DND-41 (cell line): Measurements from ENCODE around the gene AFF3.

Experiments
- ATAC-seq: fragments of 200-7000 bp; cut with Tn5 transposase; 3 replicates; pipeline ENCODE4 v1.9.1; 2021; ENCODE audit warnings: low read depth; ENCODE audit not compliant: insufficient read depth
- DNase-seq: peaks from one replicate; pipeline ENCODE4 v3.0.0-alpha.2; 2020
- H2AFZ ChIP-seq: 2 replicates; pipeline ENCODE4 v1.6.0; 2012; ENCODE audit warnings: low read depth, low read length
- H3K27ac ChIP-seq: 2 replicates; pipeline ENCODE4 v1.5.1; 2012; ENCODE audit warnings: low read length, inconsistent platforms
- H3K27me3 ChIP-seq: fragments of 200-600 bp; sonication (generic); 2 replicates; pipeline ENCODE4 v1.6.0; 2012; ENCODE audit warnings: low read length, mild to moderate bottlenecking, inconsistent platforms; ENCODE audit not compliant: insufficient read depth, poor library complexity
- H3K36me3 ChIP-seq: 2 replicates; pipeline ENCODE4 v1.5.1; 2012; ENCODE audit warnings: low read length, inconsistent platforms; ENCODE audit not compliant: insufficient read depth
- H3K4me1 ChIP-seq: 2 replicates; pipeline ENCODE4 v1.5.1; 2012; ENCODE audit warnings: mild to moderate bottlenecking, low read length; ENCODE audit not compliant: insufficient read depth
- H3K4me2 ChIP-seq: 2 replicates; pipeline ENCODE4 v1.6.0; 2012; ENCODE audit warnings: mild to moderate bottlenecking, moderate library complexity, low read length, inconsistent platforms; ENCODE audit not compliant: insufficient read depth
- H3K4me3 ChIP-seq, 2 experiments: fragments of 200-600 bp in 1 of 2; shearing (Covaris generic) in 1 of 2; 2 replicates each; pipeline ENCODE4 v1.5.1; 2012 to 2016; ENCODE audit warnings: inconsistent platforms in 2 of 2, low read length in 2 of 2, mild to moderate bottlenecking in 2 of 2, low read depth in 1 of 2, moderate library complexity in 1 of 2
- H3K79me2 ChIP-seq: 2 replicates; pipeline ENCODE4 v1.6.0; 2012; ENCODE audit warnings: low read length, inconsistent platforms; ENCODE audit not compliant: insufficient read depth
- H3K9ac ChIP-seq: 2 replicates; pipeline ENCODE4 v1.6.0; 2012; ENCODE audit warnings: low read depth, mild to moderate bottlenecking, inconsistent platforms, low read length, moderate library complexity
- H3K9me3 ChIP-seq: 2 replicates; pipeline ENCODE4 v1.5.1; 2012; ENCODE audit warnings: low read length, moderate library complexity, mild to moderate bottlenecking, inconsistent platforms; ENCODE audit not compliant: insufficient read depth, severe bottlenecking
- H4K20me1 ChIP-seq: 2 replicates; pipeline ENCODE4 v1.6.0; 2012; ENCODE audit warnings: low read length; ENCODE audit not compliant: insufficient read depth
- CTCF ChIP-seq: IDR thresholded peaks from 2 replicates; pipeline ENCODE4 v1.5.1; 2012; ENCODE audit warnings: borderline replicate concordance, low read length, moderate library complexity, mild to moderate bottlenecking; ENCODE audit not compliant: poor library complexity, severe bottlenecking; ENCODE audit errors: extremely low read depth
- EZH2 ChIP-seq: IDR thresholded peaks from 3 replicates; pipeline ENCODE4 v1.6.1; 2012; ENCODE audit warnings: borderline replicate concordance, low read depth, mild to moderate bottlenecking, moderate library complexity, low read length, inconsistent platforms; ENCODE audit not compliant: severe bottlenecking

The AFF3 gene

GRCh38 chr2:99643787-99644418 lies 498.5 kb downstream of the AFF3 start:
- H3K27me3 ChIP-seq = no peaks in the 10 kb centered on the region
- DNase-seq = no peak
- no peak overlapping the region for H3K4me3 ChIP-seq
- H3K9me3 ChIP-seq = no peaks in the 10 kb centered on the region
- TF ChIP-seq EZH2 (no peak), CTCF (no peak)
- no peak overlapping the region for H3K4me2 ChIP-seq
- H3K27ac ChIP-seq = no peak overlapping the region
- peaks cover 6% of the 10 kb centered on the region; the same call in 1 of the 2 replicates for H3K36me3 ChIP-seq
- no peaks in the 10 kb centered on the region for H4K20me1 ChIP-seq
- H3K79me2 ChIP-seq = no peaks in the 10 kb centered on the region
- no peak for ATAC-seq
- no peak overlapping the region for H3K9ac ChIP-seq
- H2AFZ ChIP-seq = no peak overlapping the region
- no peaks in the 10 kb centered on the region for H3K4me1 ChIP-seq

- Histone ChIP-seq H3K4me3 (no peak overlapping the region), H3K27me3 (no peaks in the 10 kb centered on the region), H3K27ac (no peak overlapping the region), H3K36me3 (no peaks in the 10 kb centered on the region), H3K4me2 (no peak overlapping the region), H4K20me1 (no peaks in the 10 kb centered on the region), H3K9me3 (no peaks in the 10 kb centered on the region), H3K79me2 (no peaks in the 10 kb centered on the region), H3K9ac (no peak overlapping the region), H2AFZ (no peak overlapping the region), H3K4me1 (peaks cover 8% of the 10 kb centered on the region)
- no peak for ATAC-seq
- no peak for TF ChIP-seq CTCF
- TF ChIP-seq EZH2 = no peak
- no peak for DNase-seq
Measured at GRCh38 chr2:99641999-99642398, 500.4 kb downstream of the AFF3 start.

- H3K79me2 ChIP-seq = no peaks in the 10 kb centered on the region
- DNase-seq (no peak), ATAC-seq (no peak)
- no peak overlapping the region for H3K4me2 ChIP-seq
- no peaks in the 10 kb centered on the region for H4K20me1 ChIP-seq
- H3K27ac ChIP-seq = no peak overlapping the region
- no peaks in the 10 kb centered on the region for H3K9me3 ChIP-seq
- no peak overlapping the region for H3K9ac ChIP-seq
- H3K27me3 ChIP-seq = no peaks in the 10 kb centered on the region
- no peaks in the 10 kb centered on the region for H3K36me3 ChIP-seq
- no peak for TF ChIP-seq EZH2
- TF ChIP-seq CTCF = no peak
- H3K4me1 ChIP-seq = peaks cover 8% of the 10 kb centered on the region
- H3K4me3 ChIP-seq = no peak overlapping the region
- no peak overlapping the region for H2AFZ ChIP-seq
Measured at GRCh38 chr2:99640635-99641151, 501.7 kb downstream of the AFF3 start.

DNA sequence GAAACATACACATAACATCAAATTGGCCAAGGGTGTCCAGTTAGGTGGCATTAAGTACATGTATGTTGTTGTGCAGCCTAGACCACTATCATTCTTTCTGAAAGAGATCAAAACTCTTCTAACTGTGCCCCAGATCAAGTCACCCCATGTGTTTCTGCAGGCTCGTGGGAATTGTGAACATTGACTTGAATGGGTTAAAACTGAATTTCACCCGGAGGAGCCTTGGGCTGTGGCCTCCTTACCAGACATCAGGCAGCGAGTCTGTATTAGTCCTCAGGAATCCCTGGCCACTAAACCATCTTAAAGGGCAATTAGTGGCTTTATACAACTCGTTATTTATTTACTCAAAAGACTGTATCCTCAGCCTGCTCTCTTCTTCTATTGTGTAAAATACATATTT lies 503.6 kb downstream of the AFF3 start:
- no peak overlapping the region for H3K9ac ChIP-seq

More for the DNA sequence above, 503.6 kb downstream of the AFF3 start:
- TF ChIP-seq EZH2 = no peak
- TF ChIP-seq CTCF = no peak
- no peak for ATAC-seq
- H3K27ac ChIP-seq = no peak overlapping the region
- H3K4me2 ChIP-seq = no peak overlapping the region
- H3K4me1 ChIP-seq = peaks cover 8% of the 10 kb centered on the region
- no peak for DNase-seq
- no peak overlapping the region for H3K4me3 ChIP-seq
- no peak overlapping the region for H2AFZ ChIP-seq
- no peaks in the 10 kb centered on the region for H4K20me1 ChIP-seq
- H3K79me2 ChIP-seq = no peaks in the 10 kb centered on the region
- H3K36me3 ChIP-seq = peaks cover 2% of the 10 kb centered on the region; the same call in 1 of the 2 replicates
- peaks cover 6% of the 10 kb centered on the region for H3K9me3 ChIP-seq
- no peaks in the 10 kb centered on the region for H3K27me3 ChIP-seq
